Measurements from ENCODE around the gene SRRM2. TPM values are rescaled to one million over a fixed set of nuclear protein-coding genes. Genes with fewer than 3 reads are reported as not detected.

The SRRM2 gene
- total and polyA plus RNA-seq, 2 experiments from 2014 or later, result 321 to 592 TPM

DNA sequence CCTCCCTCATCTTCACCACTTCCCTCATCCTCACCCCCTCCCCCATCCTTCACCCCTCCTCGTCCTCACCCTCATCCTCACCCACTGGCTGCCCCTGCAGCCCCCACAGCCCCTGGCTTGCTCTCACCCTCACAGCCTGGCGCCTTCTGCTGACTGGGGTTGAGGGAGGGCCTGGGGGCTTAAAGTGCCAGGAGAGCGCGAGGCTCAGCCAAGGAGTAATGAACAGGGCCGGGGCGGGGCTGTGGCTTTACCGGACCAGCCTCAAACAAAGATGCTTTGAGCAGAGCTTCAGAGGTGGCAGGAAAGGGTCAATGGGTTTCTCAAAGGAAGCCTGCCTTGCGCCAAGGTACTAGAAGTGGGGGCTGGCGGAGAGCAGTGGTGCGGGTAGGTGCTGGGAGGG, 35.0 kb downstream of the SRRM2 start, which contains the start of gene PRSS33:
Gene PRSS33, minus strand, starts transcription at position 155 of the 400 bp plus-strand sequence. CDS start 1,013 bp downstream, outside the sequence.
- no peaks in the 10 kb centered on the region for H3K36me3 ChIP-seq
- no peaks in the 10 kb centered on the region for H3K4me1 ChIP-seq (ENCODE audit: low read depth)
- no peak within 1 kb of the TSS for H3K27ac ChIP-seq
- DNase-seq (ENCODE audit: low read depth in 1 of 2, low spot score in 1 of 2), result no peak
- H3K9me3 ChIP-seq (ENCODE audit: low read depth), result no peaks in the 10 kb centered on the region
- no peak within 1 kb of the TSS for H3K4me3 ChIP-seq
- H3K27me3 ChIP-seq, result peaks cover 36% of the 10 kb centered on the region
- TF ChIP-seq, protein P1, sequence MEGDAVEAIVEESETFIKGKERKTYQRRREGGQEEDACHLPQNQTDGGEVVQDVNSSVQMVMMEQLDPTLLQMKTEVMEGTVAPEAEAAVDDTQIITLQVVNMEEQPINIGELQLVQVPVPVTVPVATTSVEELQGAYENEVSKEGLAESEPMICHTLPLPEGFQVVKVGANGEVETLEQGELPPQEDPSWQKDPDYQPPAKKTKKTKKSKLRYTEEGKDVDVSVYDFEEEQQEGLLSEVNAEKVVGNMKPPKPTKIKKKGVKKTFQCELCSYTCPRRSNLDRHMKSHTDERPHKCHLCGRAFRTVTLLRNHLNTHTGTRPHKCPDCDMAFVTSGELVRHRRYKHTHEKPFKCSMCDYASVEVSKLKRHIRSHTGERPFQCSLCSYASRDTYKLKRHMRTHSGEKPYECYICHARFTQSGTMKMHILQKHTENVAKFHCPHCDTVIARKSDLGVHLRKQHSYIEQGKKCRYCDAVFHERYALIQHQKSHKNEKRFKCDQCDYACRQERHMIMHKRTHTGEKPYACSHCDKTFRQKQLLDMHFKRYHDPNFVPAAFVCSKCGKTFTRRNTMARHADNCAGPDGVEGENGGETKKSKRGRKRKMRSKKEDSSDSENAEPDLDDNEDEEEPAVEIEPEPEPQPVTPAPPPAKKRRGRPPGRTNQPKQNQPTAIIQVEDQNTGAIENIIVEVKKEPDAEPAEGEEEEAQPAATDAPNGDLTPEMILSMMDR (IDR thresholded peaks at IDR 0.05; ENCODE audit: low read depth, low read length), result no peak

DNA sequence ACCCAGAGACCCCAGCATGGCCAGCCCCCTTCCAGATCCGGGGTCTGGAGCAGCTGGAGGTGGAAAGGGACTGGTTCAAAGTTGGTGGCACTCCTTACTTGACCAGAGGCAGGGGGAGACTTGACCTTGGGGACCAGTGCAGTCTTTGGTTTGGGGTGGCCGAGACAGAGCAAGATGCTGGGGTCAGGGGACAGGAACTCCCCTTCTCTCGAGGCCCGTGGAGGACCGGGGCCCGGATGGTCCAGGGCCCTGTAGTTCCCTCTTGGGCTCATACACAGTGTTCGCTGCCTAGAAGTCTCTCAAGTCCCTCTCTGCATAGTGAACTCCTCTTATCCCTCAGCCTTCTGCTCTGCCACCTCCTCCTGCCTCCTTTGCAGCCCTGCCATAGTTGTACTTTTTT, 35.5 kb downstream of the SRRM2 start:
- Histone ChIP-seq H3K27ac (no peak overlapping the region), H3K27me3 (peaks cover 39% of the 10 kb centered on the region), H3K9me3 (ENCODE audit: low read depth) (no peaks in the 10 kb centered on the region), H3K4me1 (ENCODE audit: low read depth) (no peaks in the 10 kb centered on the region), H3K4me3 (no peak overlapping the region), H3K36me3 (no peaks in the 10 kb centered on the region)
- TF ChIP-seq, protein P1 (IDR thresholded peaks at IDR 0.05; ENCODE audit: low read depth, low read length), result no peak
- DNase-seq (ENCODE audit: low read depth in 1 of 2, low spot score in 1 of 2), result no peak

DNA sequence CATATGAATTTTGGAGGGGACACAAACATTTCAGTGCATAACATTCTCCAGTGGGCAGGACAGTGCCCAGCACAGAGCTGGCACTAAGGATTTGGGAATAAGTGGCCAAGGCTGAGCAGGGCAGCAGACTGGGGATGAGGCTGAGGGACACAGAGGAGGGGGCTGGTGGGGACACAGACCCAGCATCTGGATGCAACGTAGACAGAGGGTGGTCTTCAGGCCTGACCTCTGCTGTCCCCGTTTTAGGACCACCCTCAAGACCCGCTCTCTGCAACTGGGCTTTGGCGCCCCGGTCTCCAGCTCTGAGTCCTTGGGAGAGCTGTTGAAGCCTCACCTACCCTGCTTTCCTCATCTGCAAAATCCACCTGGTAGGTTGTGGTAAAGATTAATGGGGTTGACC, 38.2 kb downstream of the SRRM2 start:
- no peak overlapping the region for H3K4me3 ChIP-seq
- TF ChIP-seq, protein P1 (IDR thresholded peaks at IDR 0.05; ENCODE audit: low read depth, low read length), result no peak
- no peaks in the 10 kb centered on the region for H3K9me3 ChIP-seq (ENCODE audit: low read depth)
- H3K36me3 ChIP-seq, result no peaks in the 10 kb centered on the region
- H3K4me1 ChIP-seq (ENCODE audit: low read depth), result no peaks in the 10 kb centered on the region
- H3K27ac ChIP-seq, result no peak overlapping the region
- DNase-seq (ENCODE audit: low read depth in 1 of 2, low spot score in 1 of 2), result no peak
- peaks cover 26% of the 10 kb centered on the region for H3K27me3 ChIP-seq

DNA sequence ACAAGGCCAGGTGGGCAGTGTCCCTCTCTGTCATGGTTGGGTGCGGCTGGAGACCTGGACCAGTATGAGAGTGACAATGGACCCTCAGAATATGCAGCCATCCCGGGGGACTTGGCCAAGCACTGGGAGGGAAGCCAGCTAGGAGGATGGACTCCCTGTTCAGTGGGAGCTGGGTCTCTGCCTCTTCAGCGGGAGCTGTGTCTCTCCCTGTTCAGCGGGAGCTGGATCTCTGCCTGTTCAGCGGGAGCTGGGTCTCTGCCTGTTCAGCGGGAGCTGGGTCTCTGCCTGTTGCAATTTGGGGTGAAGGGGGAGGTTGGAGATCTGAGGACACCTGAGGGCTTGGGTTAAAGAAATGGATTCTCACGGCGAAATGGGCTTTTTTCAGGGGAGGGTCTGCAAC, 38.7 kb downstream of the SRRM2 start:
- peaks cover 21% of the 10 kb centered on the region for H3K27me3 ChIP-seq
- TF ChIP-seq, protein P1 (IDR thresholded peaks at IDR 0.05; ENCODE audit: low read depth, low read length), result no peak
- H3K27ac ChIP-seq, result no peak overlapping the region
- H3K36me3 ChIP-seq, result no peaks in the 10 kb centered on the region
- no peak for DNase-seq (ENCODE audit: low read depth in 1 of 2, low spot score in 1 of 2)
- no peaks in the 10 kb centered on the region for H3K4me1 ChIP-seq (ENCODE audit: low read depth)
- no peak overlapping the region for H3K4me3 ChIP-seq
- H3K9me3 ChIP-seq (ENCODE audit: low read depth), result no peaks in the 10 kb centered on the region

DNA sequence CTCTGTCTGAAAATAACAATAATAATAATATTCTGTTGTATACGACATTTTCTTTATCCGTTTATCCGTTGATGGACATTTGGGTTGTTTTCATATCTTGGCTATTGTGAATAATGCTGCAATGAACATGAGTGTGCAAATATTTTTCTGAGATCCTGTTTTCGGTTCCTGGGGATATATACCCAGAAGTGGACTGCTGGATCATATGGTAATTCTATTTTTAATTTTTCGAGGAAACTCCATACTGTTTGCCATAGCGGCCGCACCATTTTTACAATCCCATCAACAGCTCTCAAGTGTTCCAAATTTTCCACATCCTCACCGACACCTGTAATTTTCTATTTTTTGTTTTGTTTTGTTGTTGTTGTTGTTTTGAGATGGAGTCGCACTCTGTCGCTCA, 40.5 kb downstream of the SRRM2 start:
- Histone ChIP-seq H3K9me3 (ENCODE audit: low read depth) (no peaks in the 10 kb centered on the region), H3K27me3 (peaks cover 16% of the 10 kb centered on the region), H3K4me1 (ENCODE audit: low read depth) (no peaks in the 10 kb centered on the region), H3K36me3 (no peaks in the 10 kb centered on the region), H3K4me3 (no peak overlapping the region), H3K27ac (no peak overlapping the region)
- TF ChIP-seq, protein P1 (IDR thresholded peaks at IDR 0.05; ENCODE audit: low read depth, low read length), result no peak
- no peak for DNase-seq (ENCODE audit: low read depth in 1 of 2, low spot score in 1 of 2)
